ENCODE data around the gene ATP6AP1.

The ATP6AP1 gene

GRCh38 chrX:154419688-154420401, 8.6 kb upstream of the ATP6AP1 start:
- H3K4me1 ChIP-seq: no peaks in the 10 kb centered on the region
- H3K79me2 ChIP-seq: no peaks in the 10 kb centered on the region
- no peaks in the 10 kb centered on the region for H3K9me3 ChIP-seq (ENCODE audit: control insufficient read depth, low read length)

GRCh38 chrX:154420402-154420756, 8.1 kb upstream of the ATP6AP1 start:
- no peaks in the 10 kb centered on the region for H3K79me2 ChIP-seq
- no peaks in the 10 kb centered on the region for H3K27me3 ChIP-seq (ENCODE audit: control insufficient read depth, insufficient read depth, low read length)
- no peak overlapping the region for H2AFZ ChIP-seq
- no peak for TF ChIP-seq CTCF (IDR thresholded peaks at IDR 0.05)
- H3K27ac ChIP-seq: no peak overlapping the region
- no peaks in the 10 kb centered on the region for H3K4me1 ChIP-seq
- no peak overlapping the region for H3K9ac ChIP-seq
- H3K36me3 ChIP-seq (ENCODE audit: control insufficient read depth, insufficient read depth, low read length): no peaks in the 10 kb centered on the region
- H3K4me3 ChIP-seq (ENCODE audit: low read depth, low read length): no peak overlapping the region
- H3K9me3 ChIP-seq (ENCODE audit: control insufficient read depth, low read length): no peaks in the 10 kb centered on the region
- H3K4me2 ChIP-seq (ENCODE audit: low read length): no peak overlapping the region

More at GRCh38 chrX:154419688-154420401, 8.6 kb upstream of the ATP6AP1 start:
- H3K27ac ChIP-seq: no peak overlapping the region
- H3K9ac ChIP-seq: no peak overlapping the region
- no peak overlapping the region for H3K4me3 ChIP-seq (ENCODE audit: low read depth, low read length)
- H3K4me2 ChIP-seq (ENCODE audit: low read length): no peak overlapping the region
- H3K36me3 ChIP-seq (ENCODE audit: control insufficient read depth, insufficient read depth, low read length): no peaks in the 10 kb centered on the region
- H2AFZ ChIP-seq: no peak overlapping the region
- no peaks in the 10 kb centered on the region for H3K27me3 ChIP-seq (ENCODE audit: control insufficient read depth, insufficient read depth, low read length)
- TF ChIP-seq CTCF (IDR thresholded peaks at IDR 0.05): no peak

GRCh38 chrX:154426916-154427770, 1.3 kb upstream of the ATP6AP1 start:
- no peak overlapping the region for H3K27ac ChIP-seq
- no peaks in the 10 kb centered on the region for H3K9me3 ChIP-seq (ENCODE audit: control insufficient read depth, low read length)
- H3K27me3 ChIP-seq (ENCODE audit: control insufficient read depth, insufficient read depth, low read length): no peaks in the 10 kb centered on the region
- no peak overlapping the region for H3K4me3 ChIP-seq (ENCODE audit: low read depth, low read length)
- no peak overlapping the region for H3K9ac ChIP-seq
- H2AFZ ChIP-seq: no peak overlapping the region
- H3K79me2 ChIP-seq: peaks cover 2% of the 10 kb centered on the region
- peaks cover 4% of the 10 kb centered on the region for H3K4me1 ChIP-seq
- H3K36me3 ChIP-seq (ENCODE audit: control insufficient read depth, insufficient read depth, low read length): no peaks in the 10 kb centered on the region
- H3K4me2 ChIP-seq (ENCODE audit: low read length): no peak overlapping the region
- TF ChIP-seq CTCF (IDR thresholded peaks at IDR 0.05): no peak

- TF ChIP-seq CTCF (IDR thresholded peaks at IDR 0.05): no peak
- Histone ChIP-seq H3K4me3 (ENCODE audit: low read depth, low read length) (peak overlapping the region; percentile 70), H3K27me3 (ENCODE audit: control insufficient read depth, insufficient read depth, low read length) (no peaks in the 10 kb centered on the region), H3K27ac (no peak overlapping the region), H3K79me2 (peaks cover 2% of the 10 kb centered on the region), H3K9me3 (ENCODE audit: control insufficient read depth, low read length) (no peaks in the 10 kb centered on the region), H2AFZ (no peak overlapping the region), H3K9ac (no peak overlapping the region), H3K36me3 (ENCODE audit: control insufficient read depth, insufficient read depth, low read length) (no peaks in the 10 kb centered on the region), H3K4me1 (peaks cover 4% of the 10 kb centered on the region), H3K4me2 (ENCODE audit: low read length) (peak overlapping the region; percentile 64)
Observed at GRCh38 chrX:154429711-154430110, 1.2 kb downstream of the ATP6AP1 start.
